Measurements from ENCODE around the gene CEP83. TPM values are rescaled to one million over a fixed set of nuclear protein-coding genes. Genes with fewer than 3 reads are reported as not detected.

Gene CEP83
- total and polyA plus RNA-seq, 2 donors (not counting 1 experiment from before 2014, with no cell fraction given), result 4.0 to 24.8 TPM

DNA sequence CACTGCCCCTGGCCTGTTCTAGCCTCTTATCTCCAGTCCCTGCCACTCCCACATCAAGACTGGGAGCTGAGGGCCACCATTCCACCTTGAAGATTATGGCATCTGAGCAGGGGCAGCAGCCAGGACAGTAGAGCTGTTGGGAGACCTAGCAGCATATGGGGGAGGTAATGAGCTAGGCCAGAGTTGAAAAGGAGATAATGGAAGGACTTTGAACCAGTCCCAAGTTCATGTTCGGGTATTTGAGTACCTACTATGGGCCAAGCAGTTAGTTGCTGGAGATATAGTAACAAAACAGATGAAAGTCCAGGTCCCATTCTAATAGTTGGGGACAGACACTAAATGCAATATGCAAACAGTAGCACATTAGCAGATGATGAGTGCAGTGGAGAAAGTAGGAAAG lies 159.8 kb downstream of the CEP83 start:
- ATAC-seq (ENCODE audit: low read depth), result no peak
- CTCF ChIA-PET, result no interaction called here
- Histone ChIP-seq H3K27me3 (replicated peaks in 1 of 4; ENCODE audit: control extremely low read depth in 1 of 4, control insufficient read depth in 3 of 4, insufficient read depth in 4 of 4, low read length in 3 of 4) (no peaks in the 10 kb centered on the region), H3K4me3 (ENCODE audit: control extremely low read depth in 1 of 5, extremely low read depth in 1 of 5, insufficient read depth in 1 of 5, low read depth in 2 of 5, low read length in 4 of 5) (no peak overlapping the region), H3K27ac (ENCODE audit: low read length in 2 of 2) (no peak overlapping the region), H3K4me1 (ENCODE audit: control insufficient read depth in 2 of 2, insufficient read depth in 2 of 2, low read length in 2 of 2) (peaks cover 39% of the 10 kb centered on the region in 2 donors), H3K79me2 (ENCODE audit: control insufficient read depth, insufficient read depth, low read length) (peaks cover 15% of the 10 kb centered on the region), H3K4me2 (replicated peaks; ENCODE audit: low read depth, low read length, poor library complexity, severe bottlenecking) (no peak overlapping the region), H2AFZ (ENCODE audit: insufficient read depth, low read depth, low read length, poor library complexity, severe bottlenecking) (no peak overlapping the region), H3K9ac (ENCODE audit: low read length) (no peak overlapping the region), H3K9me3 (ENCODE audit: control extremely low read depth in 1 of 3, control insufficient read depth in 2 of 3, insufficient read depth in 1 of 3, low read length in 2 of 3) (no peaks in the 10 kb centered on the region), H4K20me1 (ENCODE audit: control insufficient read depth, insufficient read depth, low read length, poor library complexity, severe bottlenecking) (no peaks in the 10 kb centered on the region), H3K36me3 (replicated peaks in 1 of 2; ENCODE audit: control extremely low read depth in 1 of 2, control insufficient read depth in 1 of 2, extremely low read depth in 1 of 2, insufficient read depth in 2 of 2, low read length in 1 of 2) (peaks cover 7 to 60% of the 10 kb centered on the region in 2 experiments)
- 100% methylated on average over 1 of the region's 1 CpG for WGBS (ENCODE audit: insufficient coverage)
- Mint-ChIP-seq H3K9me3 (ENCODE audit: insufficient read depth) (no peaks in the 10 kb centered on the region), H3K27me3 (no peaks in the 10 kb centered on the region), H3K4me3 (no peak overlapping the region), H3K27ac (peak overlapping the region; percentile 71), H3K4me1 (peaks cover 60% of the 10 kb centered on the region)
- TF ChIP-seq EZH2 (IDR thresholded peaks at IDR 0.05; ENCODE audit: borderline replicate concordance, insufficient read depth, low read depth, low read length, poor library complexity, severe bottlenecking), result no peak
- TF ChIP-seq, protein P1, sequence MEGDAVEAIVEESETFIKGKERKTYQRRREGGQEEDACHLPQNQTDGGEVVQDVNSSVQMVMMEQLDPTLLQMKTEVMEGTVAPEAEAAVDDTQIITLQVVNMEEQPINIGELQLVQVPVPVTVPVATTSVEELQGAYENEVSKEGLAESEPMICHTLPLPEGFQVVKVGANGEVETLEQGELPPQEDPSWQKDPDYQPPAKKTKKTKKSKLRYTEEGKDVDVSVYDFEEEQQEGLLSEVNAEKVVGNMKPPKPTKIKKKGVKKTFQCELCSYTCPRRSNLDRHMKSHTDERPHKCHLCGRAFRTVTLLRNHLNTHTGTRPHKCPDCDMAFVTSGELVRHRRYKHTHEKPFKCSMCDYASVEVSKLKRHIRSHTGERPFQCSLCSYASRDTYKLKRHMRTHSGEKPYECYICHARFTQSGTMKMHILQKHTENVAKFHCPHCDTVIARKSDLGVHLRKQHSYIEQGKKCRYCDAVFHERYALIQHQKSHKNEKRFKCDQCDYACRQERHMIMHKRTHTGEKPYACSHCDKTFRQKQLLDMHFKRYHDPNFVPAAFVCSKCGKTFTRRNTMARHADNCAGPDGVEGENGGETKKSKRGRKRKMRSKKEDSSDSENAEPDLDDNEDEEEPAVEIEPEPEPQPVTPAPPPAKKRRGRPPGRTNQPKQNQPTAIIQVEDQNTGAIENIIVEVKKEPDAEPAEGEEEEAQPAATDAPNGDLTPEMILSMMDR (IDR thresholded peaks at IDR 0.05), result no peak
- no peak for DNase-seq
- intact Hi-C loops (cut with micrococcal nuclease), result loop anchor here (10.0 kb wide), 1 partner anchor 95 kb away; no protein-coding TSS in a partner anchor
- POLR2A ChIA-PET, result interaction anchor here (0.6 kb wide), 1 partner anchor 26 kb away, joined by 10 read pairs; no protein-coding TSS in a partner anchor

DNA sequence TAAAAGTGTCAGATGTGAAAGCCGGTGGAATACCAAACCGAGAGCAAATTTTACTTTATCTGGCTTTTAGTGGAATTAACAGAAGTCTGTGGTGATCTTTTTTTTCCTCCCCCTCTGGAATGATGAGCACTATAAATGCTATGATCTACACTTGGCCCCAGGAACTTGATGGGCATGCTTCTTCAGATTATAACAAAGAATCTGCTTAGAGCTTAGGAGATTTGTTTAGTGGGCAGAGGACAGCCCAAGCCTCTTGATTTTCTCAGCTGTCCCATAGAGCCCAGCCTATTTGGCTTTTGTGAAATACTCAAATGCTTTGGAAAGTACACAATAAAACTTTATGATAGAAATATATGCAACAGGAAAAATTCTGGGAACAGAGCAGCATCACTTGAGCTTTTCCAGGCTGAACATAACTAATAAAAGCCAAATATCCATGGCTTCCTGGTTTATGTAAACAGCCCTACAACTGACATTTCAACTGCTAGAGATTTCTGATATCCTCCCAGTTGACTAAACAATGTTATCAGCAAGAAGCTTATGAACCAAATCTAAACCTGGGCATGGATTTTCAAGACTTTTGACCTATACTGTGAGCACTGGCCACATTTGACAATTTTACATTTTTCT lies 161.7 kb downstream of the CEP83 start:
- H3K27me3 Mint-ChIP-seq, result no peaks in the 10 kb centered on the region
- peaks cover 59% of the 10 kb centered on the region for H3K4me1 Mint-ChIP-seq
- Histone ChIP-seq H3K9me3 (ENCODE audit: control extremely low read depth in 1 of 3, control insufficient read depth in 2 of 3, insufficient read depth in 1 of 3, low read length in 2 of 3) (no peaks in the 10 kb centered on the region), H3K4me3 (ENCODE audit: control extremely low read depth in 1 of 5, extremely low read depth in 1 of 5, insufficient read depth in 1 of 5, low read depth in 2 of 5, low read length in 4 of 5) (peak overlapping the region in 1 of 5 experiments; percentile 38), H3K4me2 (replicated peaks; ENCODE audit: low read depth, low read length, poor library complexity, severe bottlenecking) (peak overlapping the region; percentile 64), H3K27me3 (replicated peaks in 1 of 4; ENCODE audit: control extremely low read depth in 1 of 4, control insufficient read depth in 3 of 4, insufficient read depth in 4 of 4, low read length in 3 of 4) (no peaks in the 10 kb centered on the region), H2AFZ (ENCODE audit: insufficient read depth, low read depth, low read length, poor library complexity, severe bottlenecking) (peak overlapping the region; percentile 6), H3K36me3 (replicated peaks in 1 of 2; ENCODE audit: control extremely low read depth in 1 of 2, control insufficient read depth in 1 of 2, extremely low read depth in 1 of 2, insufficient read depth in 2 of 2, low read length in 1 of 2) (peaks cover 6 to 55% of the 10 kb centered on the region in 2 experiments), H3K79me2 (ENCODE audit: control insufficient read depth, insufficient read depth, low read length) (peaks cover 19% of the 10 kb centered on the region), H3K27ac (ENCODE audit: low read length in 2 of 2) (peak overlapping the region; percentile 81 to 89), H4K20me1 (ENCODE audit: control insufficient read depth, insufficient read depth, low read length, poor library complexity, severe bottlenecking) (no peaks in the 10 kb centered on the region), H3K4me1 (ENCODE audit: control insufficient read depth in 2 of 2, insufficient read depth in 2 of 2, low read length in 2 of 2) (peaks cover 37 to 43% of the 10 kb centered on the region in 2 donors), H3K9ac (ENCODE audit: low read length) (peak overlapping the region; percentile 28)
- TF ChIP-seq, protein P1 (IDR thresholded peaks at IDR 0.05), result no peak
- TF ChIP-seq EZH2 (IDR thresholded peaks at IDR 0.05; ENCODE audit: borderline replicate concordance, insufficient read depth, low read depth, low read length, poor library complexity, severe bottlenecking), result no peak
- no peak for ATAC-seq (ENCODE audit: low read depth)
- ChIA-PET POLR2A (no interaction called here), CTCF (interaction anchor here (0.6 to 1.4 kb wide), 4 partner anchors 12 to 914 kb away, joined by 3 to 5 read pairs (median 4); no protein-coding TSS in a partner anchor)
- DNase-seq, result no peak
- intact Hi-C loops (cut with micrococcal nuclease), result loop anchor here (1.0 to 10.0 kb wide), 3 partner anchors 20 to 93 kb away; no protein-coding TSS in a partner anchor
- H3K9me3 Mint-ChIP-seq (ENCODE audit: insufficient read depth), result no peaks in the 10 kb centered on the region
- peak overlapping the region; percentile 44 for H3K4me3 Mint-ChIP-seq
- WGBS (ENCODE audit: insufficient coverage), result no CpG with 5 or more reads among the region's 2 CpGs
- peak overlapping the region; percentile 85 for H3K27ac Mint-ChIP-seq
